Panc1 (cell line): ENCODE data around the gene DNAJA4.

Experiments
- TCF7L2 ChIP-seq: IDR thresholded peaks from 2 replicates; pipeline ENCODE4 v1.6.1; 2011; ENCODE audit warnings: mild to moderate bottlenecking, low read depth, low read length, inconsistent platforms
- TF ChIP-seq, protein P1 (sequence below): fragments of 450-650 bp; IDR thresholded peaks from 2 replicates; pipeline ENCODE4 v1.5.1; 2017; ENCODE audit warnings: mild to moderate bottlenecking
- TF ChIP-seq, protein P2 (sequence below), 2 experiments: IDR thresholded peaks; 2 replicates each; pipeline ENCODE4 v1.6.1; 2011 to 2012; ENCODE audit warnings: low read depth in 2 of 2, control low read depth in 1 of 2, low read length in 1 of 2, mild to moderate bottlenecking in 1 of 2, moderate library complexity in 1 of 2; ENCODE audit not compliant: insufficient read depth in 1 of 2

DNA sequence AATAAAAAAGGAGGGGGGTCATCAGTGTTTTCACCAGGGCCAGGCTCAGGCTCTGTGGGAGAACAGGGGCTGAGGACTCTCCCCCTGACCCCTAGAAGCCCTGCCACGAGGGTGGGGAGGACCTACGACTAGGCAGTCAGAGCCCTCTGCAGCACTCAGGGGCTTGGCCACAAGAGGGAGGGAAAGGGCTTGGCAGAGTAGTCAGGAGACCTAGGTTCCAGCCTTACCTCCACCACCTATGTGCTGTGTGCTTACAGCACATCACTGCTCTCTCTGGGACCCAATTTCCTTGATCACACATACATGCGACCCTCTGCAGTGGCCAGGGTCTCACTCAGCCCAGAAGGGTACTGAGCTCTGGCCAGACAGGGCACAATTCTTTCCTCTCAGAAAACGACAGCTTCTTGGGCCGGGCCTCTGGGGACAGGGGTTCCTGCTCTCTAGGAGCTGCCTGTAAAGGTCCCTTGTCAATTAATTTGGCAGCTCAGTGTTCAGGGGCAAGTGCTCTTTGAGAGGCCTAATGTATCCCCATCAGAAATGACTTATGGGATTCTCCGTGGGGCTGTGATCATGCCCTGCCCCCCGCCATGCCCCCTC, 51.4 kb downstream of the DNAJA4 start:
- TF ChIP-seq, protein P1, sequence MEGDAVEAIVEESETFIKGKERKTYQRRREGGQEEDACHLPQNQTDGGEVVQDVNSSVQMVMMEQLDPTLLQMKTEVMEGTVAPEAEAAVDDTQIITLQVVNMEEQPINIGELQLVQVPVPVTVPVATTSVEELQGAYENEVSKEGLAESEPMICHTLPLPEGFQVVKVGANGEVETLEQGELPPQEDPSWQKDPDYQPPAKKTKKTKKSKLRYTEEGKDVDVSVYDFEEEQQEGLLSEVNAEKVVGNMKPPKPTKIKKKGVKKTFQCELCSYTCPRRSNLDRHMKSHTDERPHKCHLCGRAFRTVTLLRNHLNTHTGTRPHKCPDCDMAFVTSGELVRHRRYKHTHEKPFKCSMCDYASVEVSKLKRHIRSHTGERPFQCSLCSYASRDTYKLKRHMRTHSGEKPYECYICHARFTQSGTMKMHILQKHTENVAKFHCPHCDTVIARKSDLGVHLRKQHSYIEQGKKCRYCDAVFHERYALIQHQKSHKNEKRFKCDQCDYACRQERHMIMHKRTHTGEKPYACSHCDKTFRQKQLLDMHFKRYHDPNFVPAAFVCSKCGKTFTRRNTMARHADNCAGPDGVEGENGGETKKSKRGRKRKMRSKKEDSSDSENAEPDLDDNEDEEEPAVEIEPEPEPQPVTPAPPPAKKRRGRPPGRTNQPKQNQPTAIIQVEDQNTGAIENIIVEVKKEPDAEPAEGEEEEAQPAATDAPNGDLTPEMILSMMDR = peak; percentile 68
- no peak for TF ChIP-seq TCF7L2
- TF ChIP-seq, protein P2, sequence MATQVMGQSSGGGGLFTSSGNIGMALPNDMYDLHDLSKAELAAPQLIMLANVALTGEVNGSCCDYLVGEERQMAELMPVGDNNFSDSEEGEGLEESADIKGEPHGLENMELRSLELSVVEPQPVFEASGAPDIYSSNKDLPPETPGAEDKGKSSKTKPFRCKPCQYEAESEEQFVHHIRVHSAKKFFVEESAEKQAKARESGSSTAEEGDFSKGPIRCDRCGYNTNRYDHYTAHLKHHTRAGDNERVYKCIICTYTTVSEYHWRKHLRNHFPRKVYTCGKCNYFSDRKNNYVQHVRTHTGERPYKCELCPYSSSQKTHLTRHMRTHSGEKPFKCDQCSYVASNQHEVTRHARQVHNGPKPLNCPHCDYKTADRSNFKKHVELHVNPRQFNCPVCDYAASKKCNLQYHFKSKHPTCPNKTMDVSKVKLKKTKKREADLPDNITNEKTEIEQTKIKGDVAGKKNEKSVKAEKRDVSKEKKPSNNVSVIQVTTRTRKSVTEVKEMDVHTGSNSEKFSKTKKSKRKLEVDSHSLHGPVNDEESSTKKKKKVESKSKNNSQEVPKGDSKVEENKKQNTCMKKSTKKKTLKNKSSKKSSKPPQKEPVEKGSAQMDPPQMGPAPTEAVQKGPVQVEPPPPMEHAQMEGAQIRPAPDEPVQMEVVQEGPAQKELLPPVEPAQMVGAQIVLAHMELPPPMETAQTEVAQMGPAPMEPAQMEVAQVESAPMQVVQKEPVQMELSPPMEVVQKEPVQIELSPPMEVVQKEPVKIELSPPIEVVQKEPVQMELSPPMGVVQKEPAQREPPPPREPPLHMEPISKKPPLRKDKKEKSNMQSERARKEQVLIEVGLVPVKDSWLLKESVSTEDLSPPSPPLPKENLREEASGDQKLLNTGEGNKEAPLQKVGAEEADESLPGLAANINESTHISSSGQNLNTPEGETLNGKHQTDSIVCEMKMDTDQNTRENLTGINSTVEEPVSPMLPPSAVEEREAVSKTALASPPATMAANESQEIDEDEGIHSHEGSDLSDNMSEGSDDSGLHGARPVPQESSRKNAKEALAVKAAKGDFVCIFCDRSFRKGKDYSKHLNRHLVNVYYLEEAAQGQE (IDR thresholded peaks at IDR 0.05; ENCODE audit: insufficient read depth in 1 of 2, low read depth in 2 of 2, low read length in 1 of 2) = no peak
